GM12865 (cell line): Measurements from ENCODE around the gene PTPRF.

Experiments
- DNase-seq: peaks from one replicate; pipeline ENCODE4 v3.0.0; 2010; ENCODE audit warnings: low read depth
- H3K4me3 ChIP-seq: 2 replicates; pipeline ENCODE4 v1.5.1; 2011; ENCODE audit warnings: mild to moderate bottlenecking, low read depth, low read length, control low read depth
- TF ChIP-seq, protein P1 (sequence below): IDR thresholded peaks from 2 replicates; pipeline ENCODE4 v1.5.1; 2011; ENCODE audit warnings: low read length, control low read depth, low read depth, inconsistent platforms; ENCODE audit not compliant: insufficient read depth; ENCODE audit errors: missing control alignments

Gene PTPRF

DNA sequence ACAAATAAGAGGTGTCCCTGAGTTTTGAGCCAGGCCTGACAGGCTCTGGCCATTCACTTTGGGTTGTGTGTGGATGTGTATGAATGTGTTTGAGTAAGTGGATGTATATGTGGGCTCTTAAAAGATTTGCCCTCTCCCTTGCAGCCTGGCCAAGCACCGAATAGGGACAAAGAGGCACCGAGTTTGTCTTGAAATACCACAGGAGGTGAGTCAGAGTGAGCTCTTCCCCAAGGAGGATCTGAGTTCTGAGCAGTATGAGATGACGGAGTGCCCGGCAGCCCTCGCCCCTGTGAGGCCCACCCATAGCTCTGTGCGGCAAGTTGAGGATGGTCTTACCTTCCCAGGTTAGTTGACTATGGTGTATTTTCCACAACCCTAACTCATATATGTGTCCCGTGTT lies 138.3 kb downstream of the PTPRF start:
- DNase-seq: no peak
- TF ChIP-seq, protein P1, sequence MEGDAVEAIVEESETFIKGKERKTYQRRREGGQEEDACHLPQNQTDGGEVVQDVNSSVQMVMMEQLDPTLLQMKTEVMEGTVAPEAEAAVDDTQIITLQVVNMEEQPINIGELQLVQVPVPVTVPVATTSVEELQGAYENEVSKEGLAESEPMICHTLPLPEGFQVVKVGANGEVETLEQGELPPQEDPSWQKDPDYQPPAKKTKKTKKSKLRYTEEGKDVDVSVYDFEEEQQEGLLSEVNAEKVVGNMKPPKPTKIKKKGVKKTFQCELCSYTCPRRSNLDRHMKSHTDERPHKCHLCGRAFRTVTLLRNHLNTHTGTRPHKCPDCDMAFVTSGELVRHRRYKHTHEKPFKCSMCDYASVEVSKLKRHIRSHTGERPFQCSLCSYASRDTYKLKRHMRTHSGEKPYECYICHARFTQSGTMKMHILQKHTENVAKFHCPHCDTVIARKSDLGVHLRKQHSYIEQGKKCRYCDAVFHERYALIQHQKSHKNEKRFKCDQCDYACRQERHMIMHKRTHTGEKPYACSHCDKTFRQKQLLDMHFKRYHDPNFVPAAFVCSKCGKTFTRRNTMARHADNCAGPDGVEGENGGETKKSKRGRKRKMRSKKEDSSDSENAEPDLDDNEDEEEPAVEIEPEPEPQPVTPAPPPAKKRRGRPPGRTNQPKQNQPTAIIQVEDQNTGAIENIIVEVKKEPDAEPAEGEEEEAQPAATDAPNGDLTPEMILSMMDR: no peak
- H3K4me3 ChIP-seq: no peak overlapping the region

DNA sequence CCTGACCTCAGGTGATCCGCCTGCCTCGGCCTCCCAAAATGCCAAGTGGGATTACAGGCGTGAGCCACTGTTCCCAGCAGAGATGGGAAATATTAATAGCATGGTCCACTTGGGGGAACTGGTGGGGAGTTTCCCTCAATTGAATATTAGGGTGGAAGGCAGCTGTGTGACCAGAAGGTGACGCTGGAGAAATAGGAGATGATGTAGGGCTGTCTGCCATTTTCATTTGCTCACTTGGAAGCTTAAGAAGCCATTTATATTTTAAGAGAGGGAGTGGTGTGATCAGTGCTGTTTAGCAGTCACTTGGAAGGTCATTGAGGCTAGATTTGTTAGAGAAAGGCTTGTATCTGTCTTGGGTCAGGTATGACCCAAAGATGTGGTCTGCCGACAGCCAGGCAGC lies 139.2 kb downstream of the PTPRF start:
- no peak overlapping the region for H3K4me3 ChIP-seq
- TF ChIP-seq, protein P1: no peak
- no peak for DNase-seq

DNA sequence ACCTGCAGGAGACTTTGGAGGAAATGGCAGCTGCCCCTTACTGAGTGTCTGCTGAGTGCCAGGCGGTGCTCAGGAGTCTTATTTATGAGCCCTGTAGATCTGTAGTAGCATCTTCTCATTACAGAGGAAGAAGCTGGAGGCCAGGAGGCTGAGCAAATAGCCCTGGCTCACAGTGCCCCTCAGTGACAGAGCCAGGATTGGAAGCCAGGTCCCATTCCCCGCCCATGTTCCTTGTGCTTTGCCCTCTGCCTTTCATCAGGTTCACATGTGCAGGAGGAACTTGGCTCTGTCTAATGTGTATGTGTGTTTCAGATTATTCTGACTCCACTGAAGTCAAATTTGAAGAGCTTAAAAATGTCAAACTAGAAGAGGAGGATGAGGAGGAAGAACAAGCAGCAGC lies 140.5 kb downstream of the PTPRF start:
- DNase-seq: no peak
- TF ChIP-seq, protein P1: no peak

DNA sequence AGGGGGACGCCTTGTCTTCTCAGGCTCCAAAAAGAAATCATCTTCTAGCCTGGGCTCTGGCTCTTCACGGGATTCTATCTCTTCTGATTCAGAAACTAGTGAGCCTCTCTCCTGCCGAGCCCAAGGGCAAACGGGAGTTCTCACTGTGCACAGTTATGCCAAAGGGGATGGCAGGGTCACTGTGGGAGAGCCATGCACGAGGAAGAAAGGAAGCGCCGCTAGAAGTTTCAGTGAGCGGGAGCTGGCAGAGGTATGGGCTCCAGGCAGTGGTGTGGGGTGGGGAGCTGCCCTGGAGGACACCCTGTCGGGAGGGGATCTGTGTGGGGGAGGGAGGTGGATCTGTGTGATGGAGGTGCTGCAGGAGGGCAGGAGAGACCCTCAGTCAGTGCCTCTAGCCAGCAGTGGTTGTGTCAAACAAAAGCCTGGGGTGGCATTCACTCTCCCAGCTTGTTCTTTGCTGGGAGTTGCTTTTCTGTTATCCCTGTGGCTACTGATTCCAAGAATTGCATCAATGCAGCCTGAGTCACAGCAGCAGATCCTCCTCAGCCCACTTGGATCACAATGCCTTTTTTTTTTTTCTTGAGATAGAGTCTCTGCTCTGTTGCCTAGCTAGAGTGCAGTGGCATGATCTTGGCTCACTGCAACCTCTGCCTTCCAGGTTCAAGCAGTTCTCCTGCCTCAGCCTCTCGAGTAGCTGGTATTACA lies 141.1 kb downstream of the PTPRF start:
- DNase-seq: no peak
- H3K4me3 ChIP-seq: no peak overlapping the region
- TF ChIP-seq, protein P1: no peak

More for the DNA sequence above, 140.5 kb downstream of the PTPRF start:
- H3K4me3 ChIP-seq: no peak overlapping the region

DNA sequence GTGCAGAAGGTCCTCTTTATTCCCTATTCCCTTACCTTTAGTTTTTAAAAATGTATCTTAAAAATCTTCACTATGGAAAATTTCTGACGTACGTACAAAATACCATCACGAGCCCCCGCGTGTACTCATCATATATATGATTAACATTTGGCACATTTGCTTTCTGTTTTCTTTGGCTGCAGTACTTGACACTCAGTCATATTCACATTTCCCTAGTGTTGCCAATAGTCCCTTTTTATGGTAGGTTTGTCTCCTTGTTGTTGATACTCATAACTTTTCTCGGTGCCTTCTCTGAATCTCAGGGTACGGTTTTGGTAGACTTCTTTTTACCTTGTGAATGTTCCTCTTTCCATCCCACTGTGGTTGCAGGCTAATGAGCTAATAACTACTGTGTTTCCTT lies 142.6 kb downstream of the PTPRF start:
- TF ChIP-seq, protein P1: no peak
- DNase-seq: no peak
- H3K4me3 ChIP-seq: no peak overlapping the region
